ENCODE results near the gene PHOX2A. TPM values are rescaled to one million over a fixed set of nuclear protein-coding genes. Genes with fewer than 3 reads are reported as not detected.
"Not testable (repeated sequence)": the region's sequence is repeated elsewhere in the genome, so short reads cannot be mapped to it uniquely, and the experiment has no call there.

The PHOX2A gene
- total RNA-seq, 3 donors from 2014 or later = not detected

DNA sequence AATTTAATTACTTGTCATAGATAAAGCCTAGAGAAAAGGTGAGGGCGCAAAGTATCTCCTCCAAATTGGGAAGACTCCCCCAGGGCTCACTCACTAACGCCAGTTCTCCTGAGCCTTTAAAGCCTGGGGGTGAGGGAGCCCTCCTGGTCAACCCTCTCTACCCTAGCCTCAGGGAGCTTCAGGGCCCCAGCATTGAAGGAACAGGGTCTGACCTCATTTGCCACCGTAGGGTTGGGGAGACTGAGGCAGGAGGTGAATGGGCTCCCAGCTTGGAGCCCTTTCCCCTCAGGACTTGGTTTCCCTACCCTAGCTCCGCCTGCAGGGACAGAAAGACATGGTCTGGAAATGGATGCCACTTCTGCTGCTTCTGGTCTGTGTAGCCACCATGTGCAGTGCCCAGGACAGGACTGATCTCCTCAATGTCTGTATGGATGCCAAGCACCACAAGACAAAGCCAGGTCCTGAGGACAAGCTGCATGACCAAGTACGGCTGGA, 25.7 kb downstream of the PHOX2A start:
- no peak overlapping the region for H3K4me3 ChIP-seq
- H3K27me3 ChIP-seq = no peaks in the 10 kb centered on the region
- H3K4me1 ChIP-seq = no peaks in the 10 kb centered on the region
- H3K27ac ChIP-seq = no peak overlapping the region
- H3K36me3 ChIP-seq = no peaks in the 10 kb centered on the region
- intact Hi-C loops (cut with DNase I; ENCODE audit: low total_unique reads) = no loop called here
- DNase-seq (ENCODE audit: low spot score in 2 of 2) = no peak
- H3K9me3 ChIP-seq = no peaks in the 10 kb centered on the region
- no peak for TF ChIP-seq POLR2A (IDR thresholded peaks at IDR 0.05)
- TF ChIP-seq POLR2AphosphoS5 (IDR thresholded peaks at IDR 0.05) = no peak
- TF ChIP-seq, protein P1, sequence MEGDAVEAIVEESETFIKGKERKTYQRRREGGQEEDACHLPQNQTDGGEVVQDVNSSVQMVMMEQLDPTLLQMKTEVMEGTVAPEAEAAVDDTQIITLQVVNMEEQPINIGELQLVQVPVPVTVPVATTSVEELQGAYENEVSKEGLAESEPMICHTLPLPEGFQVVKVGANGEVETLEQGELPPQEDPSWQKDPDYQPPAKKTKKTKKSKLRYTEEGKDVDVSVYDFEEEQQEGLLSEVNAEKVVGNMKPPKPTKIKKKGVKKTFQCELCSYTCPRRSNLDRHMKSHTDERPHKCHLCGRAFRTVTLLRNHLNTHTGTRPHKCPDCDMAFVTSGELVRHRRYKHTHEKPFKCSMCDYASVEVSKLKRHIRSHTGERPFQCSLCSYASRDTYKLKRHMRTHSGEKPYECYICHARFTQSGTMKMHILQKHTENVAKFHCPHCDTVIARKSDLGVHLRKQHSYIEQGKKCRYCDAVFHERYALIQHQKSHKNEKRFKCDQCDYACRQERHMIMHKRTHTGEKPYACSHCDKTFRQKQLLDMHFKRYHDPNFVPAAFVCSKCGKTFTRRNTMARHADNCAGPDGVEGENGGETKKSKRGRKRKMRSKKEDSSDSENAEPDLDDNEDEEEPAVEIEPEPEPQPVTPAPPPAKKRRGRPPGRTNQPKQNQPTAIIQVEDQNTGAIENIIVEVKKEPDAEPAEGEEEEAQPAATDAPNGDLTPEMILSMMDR (IDR thresholded peaks at IDR 0.05) = no peak

DNA sequence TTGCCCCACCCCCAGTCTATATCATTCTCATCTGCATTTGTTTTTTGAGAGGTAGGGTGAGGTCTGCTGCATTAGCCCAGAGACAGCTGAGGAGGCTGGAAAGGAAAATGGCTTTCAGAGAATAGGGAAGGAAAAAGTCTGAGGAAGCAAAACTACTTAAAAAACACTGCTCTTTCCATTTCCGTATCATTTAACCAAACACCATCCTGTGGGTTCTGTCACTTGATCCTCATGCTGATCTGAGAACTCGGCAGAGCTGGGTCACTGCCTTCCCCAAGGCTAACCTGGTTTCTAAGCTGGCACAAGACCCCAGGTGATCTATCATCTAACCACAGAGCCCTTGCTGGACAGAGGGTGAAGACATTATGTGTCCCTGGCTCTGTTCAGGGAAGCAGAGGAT, 26.1 kb downstream of the PHOX2A start:
- DNase-seq (ENCODE audit: low spot score in 2 of 2) = no peak
- Histone ChIP-seq H3K4me3 (peak overlapping the region in 1 of 3 donors; percentile 29), H3K27ac (peak overlapping the region in 1 of 2 donors; percentile 9), H3K36me3 (no peaks in the 10 kb centered on the region), H3K27me3 (no peaks in the 10 kb centered on the region), H3K9me3 (no peaks in the 10 kb centered on the region), H3K4me1 (no peaks in the 10 kb centered on the region)
- intact Hi-C loops (cut with DNase I; ENCODE audit: low total_unique reads) = no loop called here
- TF ChIP-seq, protein P1 (IDR thresholded peaks at IDR 0.05) = no peak
- TF ChIP-seq POLR2AphosphoS5 (IDR thresholded peaks at IDR 0.05) = no peak
- no peak for TF ChIP-seq POLR2A (IDR thresholded peaks at IDR 0.05)

- H3K27ac ChIP-seq = no peak within 1 kb of the TSS
- no peak for DNase-seq (ENCODE audit: low spot score in 2 of 2)
- H3K36me3 ChIP-seq = no peaks in the 10 kb centered on the region
- intact Hi-C loops (cut with DNase I; ENCODE audit: low total_unique reads) = no loop called here
- no peaks in the 10 kb centered on the region for H3K4me1 ChIP-seq
- no peaks in the 10 kb centered on the region for H3K27me3 ChIP-seq
- peak within 1 kb of the TSS in 1 of 3 donors; percentile 29 for H3K4me3 ChIP-seq
- no peak for TF ChIP-seq POLR2A (IDR thresholded peaks at IDR 0.05)
- TF ChIP-seq POLR2AphosphoS5 (IDR thresholded peaks at IDR 0.05) = no peak
- TF ChIP-seq, protein P1 (IDR thresholded peaks at IDR 0.05) = no peak
- no peaks in the 10 kb centered on the region for H3K9me3 ChIP-seq
Measured at GRCh38 chr11:72216638-72217037, 27.3 kb downstream of the PHOX2A start, which contains the start of gene FOLR2. Gene FOLR2 (plus strand): TSS chr11:72216794. CDS start chr11:72218585, 1,791 bp downstream.

- intact Hi-C loops (cut with DNase I; ENCODE audit: low total_unique reads) = no loop called here
- no peak overlapping the region for H3K27ac ChIP-seq
Measured at GRCh38 chr11:72209101-72209500, 34.9 kb downstream of the PHOX2A start.

DNA sequence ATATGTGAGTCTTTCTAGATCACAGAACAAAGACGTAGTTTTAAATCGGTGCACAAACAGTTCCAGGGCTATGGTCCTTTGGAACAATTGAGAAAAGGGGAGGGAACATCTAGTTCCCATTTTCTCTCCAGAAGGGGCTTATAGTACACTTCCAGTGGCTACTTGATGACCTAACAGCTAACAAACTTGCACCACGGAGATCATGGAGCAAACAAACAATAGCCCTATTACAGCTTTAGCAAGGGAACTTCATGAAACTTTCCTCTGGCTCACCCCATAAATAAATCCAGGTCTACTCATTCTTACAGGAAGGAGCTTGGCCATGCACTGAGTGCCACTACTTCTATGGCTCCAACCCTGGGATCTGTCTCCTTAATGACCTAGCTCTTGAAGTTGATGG, 35.7 kb downstream of the PHOX2A start:
- no peak for DNase-seq (ENCODE audit: low spot score in 2 of 2)
- H3K36me3 ChIP-seq = no peaks in the 10 kb centered on the region
- H3K27me3 ChIP-seq = no peaks in the 10 kb centered on the region
- peaks cover 3 to 12% of the 10 kb centered on the region in 2 donors for H3K9me3 ChIP-seq
- H3K4me3 ChIP-seq = no peak overlapping the region
- intact Hi-C loops (cut with DNase I; ENCODE audit: low total_unique reads) = no loop called here
- no peaks in the 10 kb centered on the region for H3K4me1 ChIP-seq
- H3K27ac ChIP-seq = no peak overlapping the region
- TF ChIP-seq POLR2A (IDR thresholded peaks at IDR 0.05) (no peak), POLR2AphosphoS5 (IDR thresholded peaks at IDR 0.05) (no peak)
- TF ChIP-seq, protein P1 (IDR thresholded peaks at IDR 0.05) = no peak

More at GRCh38 chr11:72209101-72209500, 34.9 kb downstream of the PHOX2A start:
- DNase-seq (ENCODE audit: low spot score in 2 of 2) = no peak
- TF ChIP-seq, protein P1 (IDR thresholded peaks at IDR 0.05) = no peak
- TF ChIP-seq POLR2AphosphoS5 (IDR thresholded peaks at IDR 0.05) = no peak
- no peak for TF ChIP-seq POLR2A (IDR thresholded peaks at IDR 0.05)
- no peaks in the 10 kb centered on the region for H3K27me3 ChIP-seq
- H3K9me3 ChIP-seq = peaks cover 3 to 12% of the 10 kb centered on the region in 2 donors
- no peaks in the 10 kb centered on the region for H3K36me3 ChIP-seq
- H3K4me3 ChIP-seq = no peak overlapping the region
- H3K4me1 ChIP-seq = no peaks in the 10 kb centered on the region

DNA sequence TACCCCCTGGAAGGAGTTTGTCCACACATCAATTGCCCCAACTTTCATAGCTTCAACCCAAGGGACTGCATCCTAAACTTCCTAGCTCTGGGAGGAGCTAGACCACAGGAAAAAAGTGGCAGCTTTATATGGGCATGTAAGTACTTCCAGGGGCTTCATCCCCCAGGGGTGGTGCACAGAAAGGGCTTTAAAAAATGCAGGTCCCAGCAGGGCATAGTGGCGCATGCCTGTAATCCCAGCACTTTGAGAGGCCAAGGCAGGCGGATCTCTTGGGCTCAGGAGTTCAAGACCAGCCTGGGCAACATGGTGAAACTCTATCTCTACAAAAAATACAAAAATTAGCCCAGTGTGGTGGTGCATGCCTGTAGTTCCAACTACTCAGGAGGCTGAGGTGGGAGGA, 37.2 kb downstream of the PHOX2A start:
- DNase-seq (ENCODE audit: low spot score in 2 of 2); H3K4me1 ChIP-seq; intact Hi-C loops (cut with DNase I; ENCODE audit: low total_unique reads); H3K27ac ChIP-seq; H3K4me3 ChIP-seq; H3K36me3 ChIP-seq; H3K27me3 ChIP-seq: not testable (repeated sequence)
- H3K9me3 ChIP-seq = peaks cover 3 to 12% of the 10 kb centered on the region in 2 donors

Measured in breast epithelium (tissue), 4 donors.